ENCODE measurements around the gene CSGALNACT2.
A peak's percentile ranks its signal among the peaks of the same experiment; 100 is the strongest.

Gene CSGALNACT2

GRCh38 chr10:43204042-43204942, 66.0 kb downstream of the CSGALNACT2 start:
- DNase-seq: no peak

- peak; percentile 36 for DNase-seq
Observed at GRCh38 chr10:43204943-43205671, 66.9 kb downstream of the CSGALNACT2 start.

- DNase-seq: no peak
Observed at GRCh38 chr10:43205681-43206390, 67.6 kb downstream of the CSGALNACT2 start.

GRCh38 chr10:43206391-43207235, 68.4 kb downstream of the CSGALNACT2 start:
- DNase-seq: no peak

GRCh38 chr10:43208147-43209073, 70.2 kb downstream of the CSGALNACT2 start:
- DNase-seq: no peak

GRCh38 chr10:43209074-43209455, 70.8 kb downstream of the CSGALNACT2 start:
- DNase-seq: no peak

- no peak for DNase-seq
Observed at GRCh38 chr10:43209651-43210141, 71.5 kb downstream of the CSGALNACT2 start.

- no peak for DNase-seq
Observed at GRCh38 chr10:43210556-43210955, 72.3 kb downstream of the CSGALNACT2 start.

- DNase-seq: no peak
Observed at GRCh38 chr10:43211030-43211429, 72.8 kb downstream of the CSGALNACT2 start.

- DNase-seq: no peak
Observed at GRCh38 chr10:43211431-43212042, 73.3 kb downstream of the CSGALNACT2 start.

GRCh38 chr10:43212043-43212721, 73.9 kb downstream of the CSGALNACT2 start:
- DNase-seq: peak; percentile 15

GRCh38 chr10:43214071-43214955, 76.1 kb downstream of the CSGALNACT2 start:
- no peak for DNase-seq

- DNase-seq: no peak
Observed at GRCh38 chr10:43214956-43215561, 76.8 kb downstream of the CSGALNACT2 start.

- no peak for DNase-seq
Observed at GRCh38 chr10:43215758-43216455, 77.7 kb downstream of the CSGALNACT2 start.

GRCh38 chr10:43216931-43217562, 78.8 kb downstream of the CSGALNACT2 start:
- DNase-seq: no peak

GRCh38 chr10:43217563-43218205, 79.4 kb downstream of the CSGALNACT2 start:
- no peak for DNase-seq

All from fibroblast of skin of scalp (primary cell).